Heart right ventricle (tissue), 16 donors: ENCODE data around the gene PAPSS1. TPM values are rescaled to one million over a fixed set of nuclear protein-coding genes. Genes with fewer than 3 reads are reported as not detected.

ENCODE experiments used
- ATAC-seq, 8 donors: fragments of 200-7000 bp; cut with Tn5 transposase; one replicate each; pipeline ENCODE4 v1.9.1; 2020; ENCODE audit warnings: mild to moderate bottlenecking in 8 of 8, moderate library complexity in 8 of 8, moderate number of reproducible peaks in 1 of 8
- DNase-seq, 2 donors: peaks; one replicate each; pipeline ENCODE4 v3.0.0-alpha.2; 2020
- H3K27ac ChIP-seq, 10 donors: fragments of 200-600 bp; sonication (generic) in 2 of 10; one replicate each; pipeline versions ENCODE4 v1.5.0 to v1.8.0; 2020 to 2022; ENCODE audit warnings: mild to moderate bottlenecking in 3 of 10
- H3K27me3 ChIP-seq, 7 donors: fragments of 200-600 bp; one replicate each; pipeline ENCODE4 v1.8.0; 2021 to 2022; ENCODE audit warnings: mild to moderate bottlenecking in 2 of 7
- H3K36me3 ChIP-seq, 9 donors: fragments of 200-600 bp; sonication (generic) in 1 of 9; one replicate each; pipeline versions ENCODE4 v1.5.0 to v1.8.0; 2020 to 2022; ENCODE audit warnings: mild to moderate bottlenecking in 2 of 9
- H3K4me1 ChIP-seq, 9 donors: fragments of 200-600 bp; sonication (generic) in 1 of 9; one replicate each; pipeline versions ENCODE4 v1.5.0 to v1.8.0; 2020 to 2022; ENCODE audit warnings: mild to moderate bottlenecking in 4 of 9
- H3K4me3 ChIP-seq, 10 donors: fragments of 200-600 bp; sonication (generic) in 2 of 10; one replicate each; pipeline versions ENCODE4 v1.5.0 to v1.8.0; 2020 to 2022; ENCODE audit warnings: mild to moderate bottlenecking in 7 of 10, moderate library complexity in 2 of 10
- H3K9me3 ChIP-seq, 11 donors: fragments of 200-600 bp in 10 of 11; sonication (generic) in 2 of 11; one replicate each; pipeline versions ENCODE4 v1.5.0 to v1.8.0; 2013 to 2022; ENCODE audit warnings: mild to moderate bottlenecking in 2 of 11, control low read depth in 1 of 11, moderate library complexity in 1 of 11
- WGBS, 2 donors: extraction: QIAGEN DNeasy Blood & Tissue Kit; methylation state at CpG; one replicate each; pipeline ENCODE4 v1.1.7; 2013; ENCODE audit warnings: inconsistent platforms in 1 of 2; 5-methylcytosine and 5-hydroxymethylcytosine counted together
- intact Hi-C, 10 donors: fragments of 100-400 bp; cut with DNase I; formaldehyde crosslinking; loops; one replicate each; pipeline versions ENCODE4 v1.11.1 to v1.14.2; 2022
- polyA plus RNA-seq, 2 donors: library from polyadenylated mRNA; stranded (reverse); fragments of 200-250 nt; gene quantifications; one replicate each; pipeline ENCODE4 v1.2.3, GENCODE V29; 2013
- total RNA-seq, 10 donors: library from RNA; stranded (reverse); fragmentation: NEBNext Ultra II Directional in 3 of 10; extraction: Animal tissue kit (Norgen Biotek cat#: 25700) in 3 of 10; gene quantifications; one replicate each; pipeline versions ENCODE4 v1.2.1 to v1.2.4, GENCODE V29; 2021 to 2023
- TF ChIP-seq, protein P1 (sequence below), 9 donors: fragments of 200-600 bp; sonication (generic) in 2 of 9; IDR thresholded peaks; one replicate each; pipeline versions ENCODE4 v1.5.0 to v1.8.0; 2021 to 2022; ENCODE audit warnings: antibody characterized with exemption in 9 of 9, mild to moderate bottlenecking in 5 of 9, moderate library complexity in 1 of 9
- donor health status: Arrhythmogenic right ventricular cardiomyopathy.
- donor health status: ischemic (EF 13 %, LVEDD 7.1; RV severe dilation, severe dysfunction).
- donor health status: healthy with polysubstance abuse.
- donor health status: DM: no; HTN: yes; CAD: no.
- donor health status: DM: no; HTN: no; CAD: no.
- donor health status: ischemic (EF 25% LVEDD 6.9; RV normal size, moderate dysfunction).
- donor health status: ischemic (EF 25% LVEDD 5.7; RV mildly dilated, moderate dysfunction).
- donor health status: healthy.
- donor health status: DM: yes; HTN: yes; CAD: no.
- donor health status: Ischemic cardiomyopathy.
- donor health status: ischemic (EF 35%, LVEDD 5.7; RV mildly dilated, moderate dysfunction).
- donor health status: nonischemic (EF 11% LVEDD 7.7; RV severe dilation, severe dysfunction).
- donor health status: DM: yes; HTN: yes; CAD: no.
- donor health status: PGD.
- donor health status: ischemic (EF 29% LVEDD 5.4; RV normal size, mild dysfunction).
- donor health status: nonischemic (EF 23%, LVEDD 6.1; RV moderate dilation, normal function).

PAPSS1 gene
- total and polyA plus RNA-seq, 12 donors, result 6.9 to 18.9 (median 10.7) TPM

DNA sequence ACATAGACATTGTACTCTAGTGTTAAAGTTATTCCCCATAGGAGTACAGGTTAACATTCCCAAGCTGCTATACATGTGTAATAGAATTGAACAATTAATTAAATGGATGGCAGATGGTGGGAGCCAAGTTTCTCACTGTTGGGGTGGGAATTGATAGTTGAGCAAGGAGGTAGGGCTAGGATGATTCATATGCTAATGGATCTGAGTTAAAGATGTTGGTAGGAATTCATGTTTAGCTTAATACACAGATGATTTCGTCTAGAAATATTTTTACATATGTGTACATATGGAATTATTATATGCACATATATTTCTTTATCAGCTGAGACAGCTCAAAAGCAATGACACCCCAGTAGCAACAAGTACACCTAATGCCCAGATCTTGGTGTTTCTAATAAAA is 26.1 kb upstream of the PAPSS1 start:
- Histone ChIP-seq H3K27ac (no peak overlapping the region), H3K27me3 (peaks cover 0 to 22% (median 3%) of the 10 kb centered on the region in 7 donors), H3K36me3 (no peaks in the 10 kb centered on the region), H3K4me1 (peaks cover 0 to 7% (median under 1%) of the 10 kb centered on the region in 9 donors), H3K9me3 (peaks cover 0 to 9% (median 0%) of the 10 kb centered on the region in 11 donors), H3K4me3 (no peak overlapping the region)
- TF ChIP-seq, protein P1, sequence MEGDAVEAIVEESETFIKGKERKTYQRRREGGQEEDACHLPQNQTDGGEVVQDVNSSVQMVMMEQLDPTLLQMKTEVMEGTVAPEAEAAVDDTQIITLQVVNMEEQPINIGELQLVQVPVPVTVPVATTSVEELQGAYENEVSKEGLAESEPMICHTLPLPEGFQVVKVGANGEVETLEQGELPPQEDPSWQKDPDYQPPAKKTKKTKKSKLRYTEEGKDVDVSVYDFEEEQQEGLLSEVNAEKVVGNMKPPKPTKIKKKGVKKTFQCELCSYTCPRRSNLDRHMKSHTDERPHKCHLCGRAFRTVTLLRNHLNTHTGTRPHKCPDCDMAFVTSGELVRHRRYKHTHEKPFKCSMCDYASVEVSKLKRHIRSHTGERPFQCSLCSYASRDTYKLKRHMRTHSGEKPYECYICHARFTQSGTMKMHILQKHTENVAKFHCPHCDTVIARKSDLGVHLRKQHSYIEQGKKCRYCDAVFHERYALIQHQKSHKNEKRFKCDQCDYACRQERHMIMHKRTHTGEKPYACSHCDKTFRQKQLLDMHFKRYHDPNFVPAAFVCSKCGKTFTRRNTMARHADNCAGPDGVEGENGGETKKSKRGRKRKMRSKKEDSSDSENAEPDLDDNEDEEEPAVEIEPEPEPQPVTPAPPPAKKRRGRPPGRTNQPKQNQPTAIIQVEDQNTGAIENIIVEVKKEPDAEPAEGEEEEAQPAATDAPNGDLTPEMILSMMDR (IDR thresholded peaks at IDR 0.05), result no peak
- DNase-seq (no peak), ATAC-seq (no peak)
- intact Hi-C loops, result no loop called here
- WGBS, 2 donors, result 81 to 82% methylated on average over 1 of the region's 1 CpG

DNA sequence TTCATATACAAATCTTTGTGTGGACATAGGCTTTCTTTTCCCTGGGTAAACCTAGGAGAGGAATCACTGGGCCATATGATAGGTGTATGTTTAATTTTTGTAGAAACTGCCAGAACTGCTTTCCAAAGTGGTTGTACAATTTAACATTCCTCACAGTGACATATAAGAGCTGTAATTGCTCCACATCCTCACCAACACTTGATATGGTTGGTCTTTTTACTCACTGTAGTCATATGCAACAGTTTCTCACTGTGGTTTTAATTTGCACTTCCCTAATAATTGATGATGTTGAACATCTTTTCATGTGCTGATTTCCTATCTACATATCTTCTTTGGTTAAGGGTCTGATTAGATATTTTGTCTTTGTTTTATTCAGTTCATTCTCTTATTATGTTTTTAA is 24.5 kb upstream of the PAPSS1 start:
- intact Hi-C loops, result loop anchor here in 1 of 10 donors (5.0 kb wide), 1 partner anchor 1277 kb away; no protein-coding TSS in a partner anchor
- Histone ChIP-seq H3K36me3 (no peaks in the 10 kb centered on the region), H3K27ac (no peak overlapping the region), H3K9me3 (peaks cover 0 to 9% (median 0%) of the 10 kb centered on the region in 11 donors), H3K27me3 (peaks cover 0 to 18% (median 1%) of the 10 kb centered on the region in 7 donors), H3K4me3 (no peak overlapping the region), H3K4me1 (peaks cover 0 to 13% (median 8%) of the 10 kb centered on the region in 9 donors)
- DNase-seq (no peak), ATAC-seq (no peak)
- TF ChIP-seq, protein P1 (IDR thresholded peaks at IDR 0.05), result no peak

DNA sequence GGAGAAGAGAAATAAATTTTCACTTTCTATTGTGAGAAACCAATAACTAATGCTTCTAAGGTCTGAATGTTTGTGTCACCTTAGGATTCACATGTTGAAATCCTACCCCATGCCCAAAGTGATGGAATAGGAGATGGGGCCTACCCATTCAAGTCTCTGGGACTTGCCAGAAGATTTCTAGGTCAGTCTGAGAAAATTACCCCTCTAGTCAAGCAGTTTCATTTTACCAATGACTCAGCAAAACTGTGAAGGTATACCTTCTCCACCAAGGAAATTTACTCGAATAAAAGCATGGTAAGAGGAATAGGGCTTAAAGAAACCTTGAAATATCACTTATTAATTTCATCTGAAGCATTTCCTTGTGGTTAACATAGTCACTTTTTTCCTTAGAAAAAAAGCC is 23.5 kb upstream of the PAPSS1 start:
- ATAC-seq, result no peak
- TF ChIP-seq, protein P1 (IDR thresholded peaks at IDR 0.05), result no peak

DNA sequence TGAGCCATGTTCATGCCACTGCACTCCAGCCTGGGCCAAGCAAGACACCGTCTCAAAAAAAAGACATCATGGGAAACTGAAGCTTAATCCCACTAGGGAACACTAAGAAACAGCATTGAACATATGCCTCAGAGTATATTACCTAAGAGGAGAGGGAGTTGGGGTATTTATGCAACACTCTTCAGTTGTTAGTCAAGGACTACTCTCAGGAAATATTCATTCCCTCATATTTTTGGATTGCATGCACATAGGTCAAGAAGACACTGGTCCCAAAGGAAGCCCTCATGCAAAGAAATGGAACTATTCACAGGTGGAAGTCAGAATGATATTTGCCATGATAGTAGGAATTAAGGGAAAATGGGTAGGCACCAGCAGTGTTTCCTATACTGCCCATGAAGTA is 22.8 kb upstream of the PAPSS1 start:
- Histone ChIP-seq H3K36me3 (no peaks in the 10 kb centered on the region), H3K9me3 (peaks cover 0 to 9% (median 0%) of the 10 kb centered on the region in 11 donors), H3K27me3 (peaks cover 0 to 3% (median 0%) of the 10 kb centered on the region in 7 donors), H3K4me1 (peaks cover 0 to 17% (median 8%) of the 10 kb centered on the region in 9 donors), H3K4me3 (no peak overlapping the region), H3K27ac (no peak overlapping the region)
- WGBS, 2 donors, result 88 to 100% methylated on average over 1 of the region's 1 CpG
- ATAC-seq, result no peak
- DNase-seq, result no peak
- TF ChIP-seq, protein P1 (IDR thresholded peaks at IDR 0.05), result no peak
- intact Hi-C loops, result loop anchor here in 1 of 10 donors (5.0 kb wide), 1 partner anchor 1275 kb away; no protein-coding TSS in a partner anchor

More for the DNA sequence above, 23.5 kb upstream of the PAPSS1 start:
- Histone ChIP-seq H3K9me3 (peaks cover 0 to 9% (median 0%) of the 10 kb centered on the region in 11 donors), H3K4me3 (no peak overlapping the region), H3K27me3 (peaks cover 0 to 8% (median 0%) of the 10 kb centered on the region in 7 donors), H3K27ac (no peak overlapping the region), H3K4me1 (peaks cover 0 to 13% (median 8%) of the 10 kb centered on the region in 9 donors), H3K36me3 (no peaks in the 10 kb centered on the region)
- WGBS, 2 donors, result 86% methylated on average over 1 of the region's 1 CpG
- no peak for DNase-seq
- intact Hi-C loops, result loop anchor here in 1 of 10 donors (5.0 kb wide), 1 partner anchor 1276 kb away; no protein-coding TSS in a partner anchor
